Right renal cortex interstitium (tissue), 3 donors: ENCODE measurements around the gene MIB2. TPM values are rescaled to one million over a fixed set of nuclear protein-coding genes. Genes with fewer than 3 reads are reported as not detected.

Experiments
- DNase-seq, 3 donors: peaks; one replicate each; pipeline ENCODE4 v3.0.0-alpha.2; 2013; ENCODE audit warnings: low read depth in 3 of 3, low spot score in 2 of 3
- polyA plus RNA-seq, 3 donors: library from polyadenylated mRNA; unstranded; fragments of 120-200 nt; gene quantifications; one replicate each; pipeline ENCODE4 v1.2.1, GENCODE V29; 2013; ENCODE audit not compliant: insufficient read length in 3 of 3

The MIB2 gene
- polyA plus RNA-seq, 3 donors = 22.3 to 23.6 (median 22.4) TPM

DNA sequence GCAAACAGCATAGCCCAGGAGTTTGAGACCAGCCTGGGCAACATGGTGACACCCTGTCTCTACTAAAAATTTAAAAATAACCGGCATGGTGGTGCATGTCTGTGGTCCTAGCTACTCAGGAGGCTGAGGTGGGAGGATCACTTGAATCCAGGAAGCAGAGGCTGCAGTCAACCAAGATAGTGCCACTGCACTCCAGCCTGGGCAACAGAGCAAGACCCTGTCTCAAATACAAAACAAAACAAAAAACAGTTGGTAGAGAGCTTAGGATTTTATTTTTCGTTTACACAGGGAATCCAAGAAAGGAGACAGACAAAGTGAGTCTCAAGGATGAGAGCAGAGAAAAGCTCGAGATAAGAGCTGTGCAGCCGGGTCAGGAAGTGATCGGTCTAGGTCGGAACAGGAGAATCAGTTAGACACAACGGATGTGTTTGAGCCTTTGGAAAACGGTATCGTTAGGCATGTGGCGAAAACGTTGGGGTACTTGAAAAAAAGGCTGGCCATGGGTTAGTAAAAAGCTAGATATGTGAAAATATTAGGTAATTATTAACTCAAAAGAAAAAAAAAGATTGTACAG, 1.7 kb upstream of the MIB2 start:
- no peak for DNase-seq

DNA sequence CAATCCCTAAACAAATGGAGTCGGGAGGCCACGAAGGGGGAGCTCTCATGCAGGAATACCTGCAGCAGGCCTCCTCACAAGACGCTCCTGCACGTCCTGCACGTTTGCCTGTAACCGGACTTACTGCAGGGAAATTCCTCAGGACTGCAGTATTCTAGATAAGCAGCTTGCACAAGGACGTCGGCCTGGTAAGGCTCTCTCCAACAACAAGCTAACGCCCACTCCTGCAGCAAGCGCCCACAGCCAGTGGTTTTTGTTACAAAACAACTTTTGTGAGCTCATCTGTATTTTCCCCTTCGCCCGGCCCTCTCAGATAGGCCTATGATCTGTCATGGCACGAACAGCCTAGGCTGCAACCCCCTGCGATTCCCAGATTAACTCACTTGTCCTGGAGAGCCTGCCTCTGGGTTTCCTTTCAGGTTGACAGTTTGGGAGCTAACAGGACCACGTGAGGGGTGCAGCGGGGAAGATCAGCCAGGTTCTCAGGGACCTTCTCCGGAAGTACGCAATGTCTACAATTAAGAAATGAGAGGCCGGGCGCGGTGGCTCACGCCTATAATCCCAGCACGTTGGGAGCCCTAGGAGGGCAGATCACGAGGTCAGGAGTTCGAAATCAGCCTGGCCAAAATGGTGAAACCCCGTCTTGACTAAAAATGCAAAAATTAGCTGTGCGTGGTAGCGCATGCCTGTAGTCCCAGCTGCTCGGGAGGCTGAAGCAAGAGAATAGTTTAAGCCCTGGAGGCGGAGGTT, 921 bp upstream of the MIB2 start:
- no peak for DNase-seq

DNA sequence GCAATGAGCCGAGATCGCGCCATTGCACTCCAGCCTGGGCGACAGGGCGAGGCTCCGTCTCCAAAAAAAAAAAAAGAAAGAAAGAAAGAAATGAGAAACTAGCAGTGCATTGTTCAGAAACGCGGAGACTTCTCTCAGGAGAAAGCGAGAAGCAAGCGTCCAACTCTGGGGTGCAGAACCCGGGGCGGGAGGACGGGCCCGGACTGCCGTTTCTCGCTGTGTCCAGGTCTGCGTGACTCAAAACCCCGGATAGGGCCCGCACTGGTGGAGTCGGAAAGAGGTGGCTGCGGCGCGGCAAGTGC, 395 bp upstream of the MIB2 start:
- DNase-seq = no peak

- DNase-seq = no peak
These were observed 918 bp downstream of the MIB2 start for GRCh38 chr1:1616045-1616790.

GRCh38 chr1:1616838-1617237, 1.5 kb downstream of the MIB2 start:
- no peak for DNase-seq

DNA sequence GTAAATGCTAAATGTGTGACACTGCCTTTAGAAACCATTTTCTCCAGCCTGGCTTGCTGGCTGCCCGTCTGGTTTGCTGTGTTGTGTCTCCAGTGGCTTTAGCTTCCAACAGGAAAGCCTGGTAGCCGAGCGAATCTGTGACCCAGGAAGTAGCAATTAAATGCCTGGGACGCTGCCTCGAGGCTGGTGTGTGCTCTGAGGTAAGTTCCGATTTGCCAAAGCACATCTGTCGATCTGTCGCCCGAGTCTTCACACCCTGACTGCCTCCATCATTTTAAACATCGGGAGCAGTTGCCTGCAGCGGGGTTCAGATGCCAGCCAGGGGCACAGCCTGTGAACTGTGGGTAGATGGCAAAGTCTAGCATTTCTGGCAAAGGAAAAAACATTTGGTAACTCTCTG, 2.2 kb downstream of the MIB2 start:
- no peak for DNase-seq

GRCh38 chr1:1617925-1618324, 2.6 kb downstream of the MIB2 start:
- DNase-seq = no peak

DNA sequence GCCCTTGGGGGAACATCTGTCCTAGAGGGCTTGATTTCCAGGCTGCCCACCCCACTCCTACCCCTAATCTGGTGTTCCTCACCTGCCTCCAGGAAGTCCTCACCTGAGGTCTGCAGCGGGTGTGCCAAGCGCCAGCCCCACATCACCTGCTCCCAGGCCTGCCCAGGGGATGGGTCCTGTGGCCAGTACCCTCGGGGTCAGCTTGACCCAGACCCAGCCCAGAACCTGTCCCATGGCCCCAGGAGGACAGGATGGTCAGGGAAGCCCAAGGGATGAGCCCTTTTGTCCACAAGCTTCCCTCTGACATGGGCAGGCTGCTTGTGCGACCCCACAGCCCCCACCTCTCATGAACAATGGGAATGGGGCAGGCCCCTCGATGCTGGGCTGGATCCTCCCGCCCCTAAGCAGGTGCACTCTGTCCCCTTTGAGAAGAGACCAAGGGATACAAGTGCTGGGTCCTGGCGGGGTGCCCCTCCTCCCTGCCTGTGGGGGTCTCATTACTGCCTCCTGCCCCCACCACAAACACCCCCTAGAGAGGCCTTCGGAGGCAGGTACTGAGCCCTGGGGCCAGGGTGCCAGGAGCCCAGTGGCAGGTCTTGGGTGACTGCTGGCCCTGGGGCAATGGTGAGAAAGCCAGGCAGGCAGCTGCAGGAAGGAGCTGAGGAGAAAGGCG, 3.2 kb downstream of the MIB2 start:
- no peak for DNase-seq

- no peak for DNase-seq
These were observed 4.6 kb downstream of the MIB2 start for GRCh38 chr1:1619917-1620361.

- DNase-seq = no peak
These were observed 5.3 kb downstream of the MIB2 start for GRCh38 chr1:1620433-1621139.

DNA sequence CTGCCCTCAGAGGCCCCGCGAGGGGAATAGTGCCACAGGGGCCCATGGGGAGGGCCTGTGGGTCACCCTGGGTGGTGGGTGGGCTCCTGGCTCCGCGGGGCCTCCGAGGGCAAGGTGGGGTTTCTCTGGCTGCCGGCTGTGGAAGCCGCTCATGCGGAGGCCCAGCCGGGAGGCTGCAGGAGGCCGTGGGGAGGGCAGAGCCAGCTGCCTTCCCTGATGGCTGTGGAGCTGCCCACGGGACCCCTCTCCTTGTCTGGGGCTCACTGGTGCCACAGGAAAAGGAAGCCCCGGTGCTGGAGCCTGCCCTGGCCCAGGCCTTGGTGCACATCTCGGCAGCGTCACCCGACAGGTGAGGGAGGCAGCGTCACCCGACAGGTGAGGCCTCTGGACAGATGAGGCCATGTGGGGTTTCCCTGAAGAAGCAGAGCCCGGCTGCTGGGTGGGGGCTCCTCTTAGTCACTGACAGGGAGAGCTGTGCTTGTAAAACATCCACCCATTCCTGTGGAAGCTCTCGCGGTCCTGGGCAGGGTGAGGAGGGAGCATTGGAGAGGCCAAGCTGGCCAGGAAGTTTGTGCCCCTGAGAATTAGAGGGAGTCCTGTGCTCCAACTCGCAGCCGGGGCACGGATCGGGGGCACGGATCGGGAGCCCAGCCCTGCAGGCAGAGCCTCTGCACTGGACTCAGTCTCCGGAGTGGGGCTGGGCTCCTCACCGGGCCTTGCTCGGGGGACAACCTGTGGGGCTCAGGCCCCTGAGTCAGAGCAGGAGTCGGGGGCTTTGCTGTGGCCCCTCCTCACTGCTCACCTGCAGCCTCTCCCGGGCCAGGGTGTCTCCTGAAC, 6.1 kb downstream of the MIB2 start:
- DNase-seq = no peak

- no peak for DNase-seq
These were observed 6.9 kb downstream of the MIB2 start for GRCh38 chr1:1622010-1622787.

GRCh38 chr1:1622788-1623094, 7.4 kb downstream of the MIB2 start:
- no peak for DNase-seq

- no peak for DNase-seq
These were observed 7.9 kb downstream of the MIB2 start for GRCh38 chr1:1623181-1623630.

GRCh38 chr1:1623631-1624442, 8.5 kb downstream of the MIB2 start:
- DNase-seq = no peak

DNA sequence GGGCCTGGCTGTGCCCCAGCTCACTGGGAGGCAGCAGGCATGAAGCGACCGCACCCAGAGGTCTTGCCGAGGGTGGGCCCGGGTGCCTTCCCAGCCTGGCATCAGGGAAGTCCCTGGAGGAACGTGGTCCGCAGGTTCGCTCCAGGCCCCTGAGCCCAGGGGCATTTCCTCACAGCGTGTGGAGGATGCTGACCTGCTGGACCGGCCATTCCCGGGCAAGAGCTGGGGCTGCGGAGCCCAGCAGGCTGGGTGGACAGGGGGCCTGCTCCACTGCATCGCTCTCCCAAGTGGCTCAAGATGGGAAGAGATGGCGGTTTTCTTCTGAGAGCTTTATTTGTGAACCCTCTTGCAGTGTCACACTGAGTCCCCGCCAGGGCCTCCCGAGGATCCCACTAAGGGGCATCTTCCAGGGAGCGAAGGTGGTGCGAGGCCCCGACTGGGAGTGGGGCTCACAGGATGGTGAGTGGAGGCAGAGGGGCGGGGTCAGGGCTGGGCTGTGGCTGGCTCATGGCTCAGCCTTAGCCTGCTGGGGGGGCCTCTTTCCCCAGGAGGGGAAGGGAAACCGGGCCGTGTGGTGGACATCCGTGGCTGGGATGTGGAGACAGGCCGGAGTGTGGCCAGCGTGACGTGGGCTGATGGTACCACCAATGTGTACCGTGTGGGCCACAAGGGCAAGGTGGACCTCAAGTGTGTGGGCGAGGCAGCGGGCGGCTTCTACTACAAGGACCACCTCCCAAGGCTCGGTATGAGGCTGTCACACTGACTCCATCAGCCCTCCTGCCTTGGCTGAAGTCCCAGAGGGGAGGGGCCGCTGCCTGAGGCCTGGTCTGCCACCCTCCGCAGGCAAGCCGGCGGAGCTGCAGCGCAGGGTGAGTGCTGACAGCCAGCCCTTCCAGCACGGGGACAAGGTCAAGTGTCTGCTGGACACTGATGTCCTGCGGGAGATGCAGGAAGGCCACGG, 9.4 kb downstream of the MIB2 start:
- DNase-seq = no peak

DNA sequence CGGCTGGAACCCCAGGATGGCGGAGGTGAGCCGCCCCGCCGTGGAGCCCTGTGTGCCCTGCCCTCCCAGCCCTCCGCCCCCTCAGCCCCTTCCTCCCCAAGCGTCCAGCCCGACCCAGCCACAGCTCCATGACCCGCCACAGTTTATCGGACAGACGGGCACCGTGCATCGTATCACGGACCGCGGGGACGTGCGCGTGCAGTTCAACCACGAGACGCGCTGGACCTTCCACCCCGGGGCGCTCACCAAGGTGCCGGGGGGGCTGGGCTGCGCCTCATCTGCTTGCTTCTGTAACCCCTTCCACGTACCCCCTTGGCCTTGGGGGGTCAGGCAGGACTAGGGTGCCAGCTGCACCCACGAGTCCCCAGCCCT, 10.1 kb downstream of the MIB2 start:
- DNase-seq = no peak
